ENCODE measurements around the gene NEK8. TPM values are rescaled to one million over a fixed set of nuclear protein-coding genes. Genes with fewer than 3 reads are reported as not detected.

NEK8 gene
- total and polyA plus RNA-seq, 9 of the 15 experiments (the other 6 are each of a cell fraction or from before 2014, with no cell fraction given), result 0.98 to 16.6 (median 4.6) TPM

DNA sequence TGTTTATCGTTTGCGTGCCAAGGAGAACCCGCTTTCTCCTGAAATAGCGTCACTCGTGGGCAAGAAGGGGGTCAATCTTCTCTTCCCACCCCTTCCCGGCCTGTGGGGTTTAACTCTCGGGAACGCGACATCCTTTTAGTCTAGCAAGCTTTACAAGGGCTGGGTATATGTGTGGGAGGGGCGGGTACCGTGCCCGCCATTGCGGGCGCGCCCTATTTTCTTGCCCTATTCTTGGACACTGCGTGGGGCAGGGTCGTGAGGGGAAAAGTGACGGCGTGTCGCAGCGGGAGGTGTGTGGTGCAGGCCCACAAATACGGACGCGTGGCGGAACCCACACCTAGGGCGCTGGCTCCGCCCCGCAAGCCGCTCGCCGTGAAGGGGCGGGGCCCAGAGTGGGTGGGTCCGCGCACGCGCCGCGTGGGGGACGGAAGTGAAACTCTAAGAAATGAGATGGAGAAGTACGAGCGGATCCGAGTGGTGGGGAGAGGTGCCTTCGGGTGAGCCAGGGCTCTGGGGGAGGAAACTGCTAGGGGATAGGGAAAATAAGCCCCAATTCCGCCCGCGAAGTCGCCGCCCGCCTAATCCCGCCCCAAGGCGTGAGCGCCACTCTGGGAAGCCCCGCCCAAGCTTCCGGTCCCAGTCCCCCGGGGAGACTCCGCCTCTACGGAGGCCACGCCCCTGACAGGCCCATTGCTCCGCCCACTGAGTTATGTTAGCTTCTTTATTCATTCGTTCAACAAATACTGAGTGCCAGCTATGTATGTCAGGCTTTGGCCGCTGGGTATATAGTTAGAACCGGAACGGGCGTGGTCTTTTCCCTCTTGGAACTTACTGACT lies at the start of gene NEK8 (continued):
- TF ChIP-seq, protein P1, sequence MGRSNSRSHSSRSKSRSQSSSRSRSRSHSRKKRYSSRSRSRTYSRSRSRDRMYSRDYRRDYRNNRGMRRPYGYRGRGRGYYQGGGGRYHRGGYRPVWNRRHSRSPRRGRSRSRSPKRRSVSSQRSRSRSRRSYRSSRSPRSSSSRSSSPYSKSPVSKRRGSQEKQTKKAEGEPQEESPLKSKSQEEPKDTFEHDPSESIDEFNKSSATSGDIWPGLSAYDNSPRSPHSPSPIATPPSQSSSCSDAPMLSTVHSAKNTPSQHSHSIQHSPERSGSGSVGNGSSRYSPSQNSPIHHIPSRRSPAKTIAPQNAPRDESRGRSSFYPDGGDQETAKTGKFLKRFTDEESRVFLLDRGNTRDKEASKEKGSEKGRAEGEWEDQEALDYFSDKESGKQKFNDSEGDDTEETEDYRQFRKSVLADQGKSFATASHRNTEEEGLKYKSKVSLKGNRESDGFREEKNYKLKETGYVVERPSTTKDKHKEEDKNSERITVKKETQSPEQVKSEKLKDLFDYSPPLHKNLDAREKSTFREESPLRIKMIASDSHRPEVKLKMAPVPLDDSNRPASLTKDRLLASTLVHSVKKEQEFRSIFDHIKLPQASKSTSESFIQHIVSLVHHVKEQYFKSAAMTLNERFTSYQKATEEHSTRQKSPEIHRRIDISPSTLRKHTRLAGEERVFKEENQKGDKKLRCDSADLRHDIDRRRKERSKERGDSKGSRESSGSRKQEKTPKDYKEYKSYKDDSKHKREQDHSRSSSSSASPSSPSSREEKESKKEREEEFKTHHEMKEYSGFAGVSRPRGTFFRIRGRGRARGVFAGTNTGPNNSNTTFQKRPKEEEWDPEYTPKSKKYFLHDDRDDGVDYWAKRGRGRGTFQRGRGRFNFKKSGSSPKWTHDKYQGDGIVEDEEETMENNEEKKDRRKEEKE (IDR thresholded peaks at IDR 0.05; ENCODE audit: borderline replicate concordance in 1 of 2, control insufficient read depth in 1 of 2, low read depth in 2 of 2, low read length in 1 of 2), result no peak
- TF ChIP-seq STAG1 (CRISPR knock-in tag; IDR thresholded peaks at IDR 0.05; ENCODE audit: borderline replicate concordance) (no peak), ETV5 (CRISPR knock-in tag; IDR thresholded peaks at IDR 0.05; ENCODE audit: low read depth) (peak; percentile 68; the same call in 1 of the 2 replicates), ZNF699 (CRISPR knock-in tag; IDR thresholded peaks at IDR 0.05; ENCODE audit: insufficient replicate concordance) (no peak), EP400 (IDR thresholded peaks at IDR 0.05) (no peak), HDAC6 (IDR thresholded peaks at IDR 0.05; ENCODE audit: low read depth, low read length) (0 out of 2 replicates have a peak, but pooled peaks have one; percentile 66), NONO (IDR thresholded peaks at IDR 0.05; ENCODE audit: low read depth in 2 of 2, low read length in 1 of 2) (no peak), HDAC2 (IDR thresholded peaks at IDR 0.05) (peak; percentile 51; the same call in 1 of the 2 replicates), HSF4 (CRISPR knock-in tag; IDR thresholded peaks at IDR 0.05; ENCODE audit: borderline replicate concordance) (no peak), ARID3B (CRISPR knock-in tag; IDR thresholded peaks at IDR 0.05; ENCODE audit: borderline replicate concordance) (no peak), RBM25 (IDR thresholded peaks at IDR 0.05; ENCODE audit: low read depth, low read length, severe bottlenecking) (no peak), CHD4 (IDR thresholded peaks at IDR 0.05; ENCODE audit: insufficient read depth, insufficient replicate concordance, low read depth, low read length, poor library complexity, severe bottlenecking) (no peak), HMGN3 (IDR thresholded peaks at IDR 0.05; ENCODE audit: borderline replicate concordance, extremely low read depth, insufficient read length, low read depth, low read length) (peak; percentile 87), XRCC5 (IDR thresholded peaks at IDR 0.05; ENCODE audit: low read depth, low read length) (no peak; the same call in 1 of the 2 replicates), ZEB2 (IDR thresholded peaks at IDR 0.05) (0 out of 2 replicates have a peak, but pooled peaks have one; percentile 11), TCF3 (CRISPR knock-in tag; IDR thresholded peaks at IDR 0.05) (no peak), ATF7 (IDR thresholded peaks at IDR 0.05) (peak; percentile 53), YBX1 (IDR thresholded peaks at IDR 0.05) (no peak), SFPQ (IDR thresholded peaks at IDR 0.05; ENCODE audit: low read depth, low read length) (no peak), KDM4B (IDR thresholded peaks at IDR 0.05; ENCODE audit: borderline replicate concordance in 2 of 2, low read depth in 1 of 2) (peak in 1 of 2 experiments; percentile 11; a peak in 1 of 4 replicates)

Measured in K562 (cell line).